ENCODE data around the gene PRDM12.

Gene PRDM12

DNA sequence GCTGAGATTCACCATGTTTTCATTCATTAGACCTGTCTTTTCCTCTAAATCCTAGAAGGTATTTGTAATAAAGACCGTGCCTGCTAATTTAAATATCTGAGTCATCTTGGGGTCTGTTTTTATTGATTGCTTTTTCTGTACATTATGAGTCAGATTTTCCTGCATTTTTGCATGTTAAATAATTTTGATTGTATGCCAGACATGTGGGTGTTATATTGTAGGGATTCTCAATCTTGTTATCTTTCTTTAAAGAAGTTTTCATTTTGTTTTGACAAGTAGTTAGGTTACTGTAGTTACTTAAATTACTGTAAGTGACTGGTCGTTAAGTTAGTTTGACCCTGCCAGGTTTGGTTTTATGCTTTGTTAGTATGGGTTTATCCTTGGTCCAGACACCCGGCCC, 64.3 kb downstream of the PRDM12 start:
- DNase-seq (ENCODE audit: low read depth): no peak

- DNase-seq (ENCODE audit: low read depth): no peak
Observed at GRCh38 chr9:130729145-130729544, 64.8 kb downstream of the PRDM12 start.

GRCh38 chr9:130731355-130731754, 67.0 kb downstream of the PRDM12 start:
- no peak for DNase-seq (ENCODE audit: low read depth)

DNA sequence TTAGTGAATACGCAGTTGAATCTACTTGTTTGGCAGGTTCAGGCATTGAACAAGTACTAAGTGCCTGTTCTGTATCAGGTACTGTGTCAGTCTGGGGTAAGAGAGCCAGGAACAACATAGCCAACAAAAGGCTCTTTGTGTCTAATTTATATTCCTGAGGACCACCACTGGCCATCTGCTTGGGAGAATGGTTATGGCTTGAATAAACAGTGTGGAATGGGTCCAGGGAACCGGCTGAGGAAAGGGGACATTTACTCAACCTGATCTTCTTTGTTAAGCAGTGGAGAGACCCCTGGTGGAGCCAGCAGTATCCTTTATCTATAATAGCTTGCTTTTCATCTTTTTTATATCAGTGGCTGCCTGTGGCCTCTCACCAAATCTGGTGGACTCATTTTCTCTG, 67.7 kb downstream of the PRDM12 start:
- DNase-seq (ENCODE audit: low read depth): no peak
